SIG-M5 treated with dmso at 0.1 percent for 504 hours (cell line): ENCODE results near the gene KIF7.

ENCODE experiments used
- DNase-seq: peaks from one replicate; lab custom pipeline; 2025; ENCODE audit not compliant: unreplicated experiment; lab: John Stamatoyannopoulos, UW

Gene KIF7

DNA sequence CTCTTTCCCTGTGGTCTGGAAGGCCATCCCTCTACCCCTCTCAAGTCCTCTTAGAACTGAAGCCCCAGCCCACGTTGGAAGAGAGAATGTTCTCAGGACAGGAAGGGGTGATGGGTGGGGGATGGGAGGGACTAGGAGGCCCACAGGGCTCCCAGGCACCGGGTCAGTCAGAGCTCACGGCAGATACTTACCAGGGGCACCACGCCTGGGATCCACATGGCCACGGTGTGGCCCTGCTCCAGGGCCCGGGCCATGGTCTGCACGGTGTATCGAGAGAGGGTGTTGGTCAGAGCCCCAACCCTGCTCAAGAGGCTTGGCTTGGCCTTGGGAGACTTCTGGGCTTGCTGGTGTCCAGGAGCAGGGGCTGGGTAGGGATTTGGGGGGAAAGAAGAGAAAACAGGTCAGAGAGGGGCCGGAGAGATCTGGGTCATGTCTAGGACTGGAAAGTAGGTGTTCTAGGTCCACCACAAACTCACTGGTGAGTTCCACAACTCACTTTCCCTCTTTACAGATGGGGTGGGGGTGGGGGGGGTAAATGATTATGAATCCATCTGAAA, 14.1 kb upstream of the KIF7 start:
- no peak for DNase-seq

DNA sequence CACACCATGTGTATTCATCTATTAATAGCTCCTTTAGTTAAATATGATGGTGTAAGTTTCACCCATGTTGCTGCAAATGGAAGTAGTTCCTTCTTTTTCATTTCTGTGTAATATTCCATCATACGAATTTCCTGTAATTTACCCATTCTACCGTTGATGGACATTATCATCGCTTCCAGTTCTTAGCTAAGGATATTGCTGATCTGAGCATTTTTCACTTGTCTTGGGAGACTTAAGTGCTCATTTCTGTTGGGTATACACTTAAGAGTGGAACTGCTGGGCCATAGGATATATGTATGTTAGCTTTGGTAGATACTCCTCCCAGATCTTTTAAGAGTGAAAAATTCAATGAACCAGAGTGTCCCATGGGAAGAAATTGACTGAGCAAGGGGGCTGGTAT, 12.9 kb upstream of the KIF7 start:
- DNase-seq: no peak

DNA sequence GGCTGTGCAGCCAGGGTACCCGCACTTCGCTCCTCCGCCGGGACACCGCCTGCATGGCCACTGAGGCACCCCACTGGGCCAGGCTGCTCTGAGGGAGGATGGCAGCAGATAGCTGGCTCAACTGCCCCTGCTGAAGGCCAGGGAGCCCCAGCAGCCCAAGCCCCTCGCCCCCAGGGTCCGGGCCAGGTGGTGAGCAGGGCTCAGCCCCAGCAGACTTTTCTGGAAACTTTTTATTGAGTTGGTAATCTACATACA, 12.4 kb upstream of the KIF7 start:
- DNase-seq: no peak

DNA sequence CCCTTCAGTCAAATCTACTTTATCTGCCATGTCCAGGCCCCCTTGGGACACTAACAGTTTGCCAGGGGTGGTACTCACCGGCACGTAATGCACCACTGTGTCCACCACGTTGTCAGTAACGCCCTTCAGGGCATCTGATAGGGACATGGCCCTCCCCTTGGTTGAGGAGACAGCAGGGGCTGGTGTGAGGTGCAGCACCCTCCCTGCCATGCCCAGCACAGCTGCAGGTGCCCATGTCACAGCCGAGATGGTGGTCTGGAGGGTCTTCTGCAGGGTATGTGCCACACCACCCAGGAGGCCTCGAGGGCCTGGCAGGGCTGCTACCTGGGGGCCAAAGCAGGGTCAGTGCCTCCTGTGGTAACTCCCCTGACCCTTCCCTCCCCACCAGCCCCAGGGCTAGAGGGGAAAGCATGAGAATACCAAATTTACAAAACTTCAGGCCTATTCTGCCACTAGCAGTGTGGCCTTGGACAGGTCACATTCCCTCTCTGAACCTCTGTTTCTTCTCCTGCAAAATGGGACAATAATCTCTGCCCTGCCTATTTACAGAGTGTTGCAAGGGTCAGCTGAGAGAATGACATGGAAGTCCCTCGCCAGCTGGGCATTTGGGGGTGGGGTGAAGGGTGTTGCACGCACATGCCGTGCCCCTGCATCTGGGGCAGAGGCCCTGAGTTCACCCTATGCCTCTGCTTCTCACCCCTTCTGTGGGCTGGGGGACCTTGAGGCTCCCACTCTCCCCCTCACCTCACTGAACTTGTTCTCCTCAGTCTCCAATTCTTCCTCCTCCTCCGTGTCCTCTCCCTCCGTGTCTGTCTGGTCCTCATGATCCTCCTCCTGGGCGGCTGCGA, 11.8 kb upstream of the KIF7 start:
- no peak for DNase-seq

DNA sequence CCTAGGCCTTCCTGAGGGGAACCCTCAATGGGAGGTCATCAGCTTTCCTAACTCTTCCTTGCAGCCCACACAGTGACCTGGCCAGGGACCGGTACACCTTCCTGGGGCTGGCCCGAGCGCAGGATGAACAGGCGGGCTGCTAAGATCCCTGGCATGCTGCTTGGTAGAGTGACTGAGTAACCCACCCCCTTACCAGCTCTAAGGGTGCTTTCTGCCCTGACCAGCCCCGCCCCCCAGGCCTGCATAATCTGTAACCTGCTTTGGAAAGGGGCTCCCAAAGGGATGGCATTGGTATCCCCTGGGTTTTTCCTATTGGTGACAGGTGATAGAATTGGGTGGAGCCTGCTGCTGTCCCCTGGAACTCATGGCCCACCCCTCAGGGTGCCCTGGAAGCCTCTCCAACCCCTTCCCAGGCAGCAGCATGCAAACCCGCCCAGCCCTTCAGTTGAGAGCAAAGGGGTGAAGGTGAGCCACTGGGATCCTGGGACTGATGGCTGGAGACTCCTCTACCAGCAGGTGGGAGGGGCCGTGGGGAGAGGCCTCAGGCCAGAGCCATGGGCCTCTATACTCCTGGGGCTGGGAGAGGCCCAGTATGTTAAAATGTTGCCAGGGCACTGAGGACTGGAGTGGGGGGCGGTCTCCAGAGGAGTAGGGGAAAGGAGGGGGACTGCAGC, 11.1 kb upstream of the KIF7 start:
- DNase-seq: no peak

DNA sequence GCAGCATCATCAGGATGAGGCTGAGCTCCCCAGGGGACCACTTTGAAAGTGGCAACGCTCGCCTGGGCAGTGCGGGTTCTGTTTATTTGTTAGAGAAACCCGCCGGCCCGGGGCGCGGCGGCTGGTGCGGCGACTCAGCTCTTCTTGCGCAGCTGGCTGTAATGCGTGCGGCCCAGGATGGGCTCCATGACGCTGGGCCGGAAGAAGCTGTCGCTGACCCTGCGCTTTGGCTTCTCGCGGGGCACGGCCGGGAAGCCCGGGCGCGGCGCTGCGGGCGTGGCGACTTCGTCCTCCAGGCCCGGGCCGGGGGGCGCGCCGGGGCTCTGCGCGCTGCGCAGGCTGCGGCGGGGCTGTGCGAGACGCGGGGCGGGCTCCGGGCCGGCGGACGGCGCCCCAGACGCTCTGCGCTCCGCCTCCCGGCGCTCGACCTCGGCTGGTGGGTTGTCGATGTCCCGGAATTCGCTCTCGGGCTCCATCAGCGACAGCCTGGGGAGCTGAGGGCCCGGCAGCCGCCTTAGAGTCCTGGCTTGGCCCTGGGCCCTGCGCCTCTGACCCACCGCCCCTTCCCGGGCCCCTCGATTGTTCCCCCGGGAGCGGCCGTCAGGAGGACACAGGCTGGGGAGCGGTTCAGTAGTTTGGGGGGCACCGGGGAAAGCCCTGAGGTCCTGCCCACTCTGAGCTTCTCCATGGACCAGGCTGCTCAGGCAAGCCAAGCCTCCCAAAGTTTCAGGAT, 10.3 kb upstream of the KIF7 start:
- no peak for DNase-seq

DNA sequence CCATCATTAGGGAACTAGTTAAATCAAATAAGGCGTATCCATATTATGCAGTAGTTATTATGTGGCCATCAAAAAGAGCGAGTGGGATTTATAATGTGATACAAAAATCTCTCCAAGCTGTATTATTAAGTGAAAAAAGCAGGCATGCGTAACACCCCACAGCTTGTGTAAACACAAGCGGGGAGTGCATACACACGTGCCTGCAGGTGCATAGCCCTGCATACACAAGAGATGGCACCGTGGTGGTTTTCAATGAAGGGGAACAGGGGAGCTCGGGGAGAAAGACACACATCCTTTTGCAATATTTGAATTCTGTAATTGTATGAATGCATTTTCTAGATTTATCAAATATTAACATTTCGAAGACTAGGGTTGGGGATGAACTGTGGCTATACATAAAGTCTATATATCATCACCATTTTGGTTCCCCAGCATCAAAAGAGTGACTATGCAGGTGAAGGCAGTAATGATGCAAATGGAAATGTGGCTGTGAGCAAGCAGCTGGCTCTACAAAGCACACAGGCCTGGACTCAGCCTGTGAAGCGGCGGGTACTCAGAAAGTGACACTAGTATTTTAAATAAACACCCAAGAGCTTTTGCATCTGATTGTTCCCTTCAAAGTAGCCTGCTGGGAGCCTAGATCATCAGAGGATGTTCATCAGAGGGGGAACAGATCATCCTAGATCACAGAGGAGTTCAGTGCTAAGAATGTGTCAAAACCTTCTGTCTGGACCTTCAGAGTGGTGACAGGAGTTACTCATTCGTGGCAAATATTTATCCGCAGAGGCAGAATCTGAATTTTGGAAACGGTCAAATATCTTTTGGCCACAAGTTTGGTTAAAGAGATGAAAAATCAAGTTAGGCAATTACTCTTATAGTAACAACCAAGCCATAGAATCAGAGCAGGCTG, 9.4 kb upstream of the KIF7 start:
- no peak for DNase-seq

DNA sequence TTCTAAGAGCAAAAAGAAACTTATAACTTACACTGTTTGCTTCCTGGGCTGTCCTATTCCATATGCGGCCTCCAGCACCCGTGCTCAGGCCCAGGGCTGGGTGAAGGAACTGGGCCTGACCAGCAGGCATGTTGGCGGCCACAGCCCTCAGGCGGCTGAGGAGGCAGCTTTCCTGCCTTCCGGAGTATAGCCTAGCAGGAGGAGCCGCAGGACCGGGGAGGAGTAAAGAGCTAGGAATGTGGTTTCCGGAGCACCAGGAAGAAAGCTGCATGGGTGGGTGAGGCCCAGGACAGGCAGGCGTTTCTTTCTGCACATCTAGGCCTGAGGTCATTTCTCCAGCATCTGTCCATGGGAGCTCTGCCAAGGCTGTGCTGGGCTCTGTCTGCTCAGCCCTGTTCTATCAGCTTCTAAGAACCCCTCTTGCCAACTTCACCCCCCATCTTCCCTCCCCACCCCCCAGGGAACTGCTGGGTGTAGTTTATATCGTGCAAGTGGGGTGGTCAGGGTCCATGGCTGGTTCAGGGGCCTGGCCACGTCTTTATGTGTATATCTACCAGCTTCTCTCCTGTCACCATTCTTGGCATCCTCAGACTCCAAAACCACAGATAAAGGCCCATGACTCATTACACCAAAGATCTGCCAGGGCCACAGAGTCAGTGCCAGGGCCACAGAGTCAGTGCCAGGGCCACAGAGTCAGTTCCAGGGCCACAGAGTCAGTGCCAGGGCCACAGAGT, 7.8 kb upstream of the KIF7 start:
- DNase-seq: no peak

DNA sequence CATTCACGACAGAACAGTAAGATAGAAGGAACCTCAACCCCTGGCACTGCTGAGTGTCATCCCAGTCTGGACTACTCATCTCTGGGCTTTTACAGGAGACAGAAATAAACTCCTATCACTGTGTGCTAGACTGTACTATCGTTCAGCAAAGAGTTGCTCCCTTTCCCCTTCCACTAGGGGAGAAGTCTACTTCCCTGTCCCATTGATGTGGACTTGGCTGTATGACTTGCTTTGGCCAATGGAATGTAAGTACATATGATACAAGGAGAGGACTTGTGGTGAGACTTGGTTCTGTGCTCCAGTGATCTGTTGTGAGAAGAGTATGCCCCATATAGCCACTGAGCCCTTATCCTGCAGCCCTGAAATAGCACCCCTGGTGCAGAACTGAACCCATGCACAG, 5.3 kb upstream of the KIF7 start:
- no peak for DNase-seq

DNA sequence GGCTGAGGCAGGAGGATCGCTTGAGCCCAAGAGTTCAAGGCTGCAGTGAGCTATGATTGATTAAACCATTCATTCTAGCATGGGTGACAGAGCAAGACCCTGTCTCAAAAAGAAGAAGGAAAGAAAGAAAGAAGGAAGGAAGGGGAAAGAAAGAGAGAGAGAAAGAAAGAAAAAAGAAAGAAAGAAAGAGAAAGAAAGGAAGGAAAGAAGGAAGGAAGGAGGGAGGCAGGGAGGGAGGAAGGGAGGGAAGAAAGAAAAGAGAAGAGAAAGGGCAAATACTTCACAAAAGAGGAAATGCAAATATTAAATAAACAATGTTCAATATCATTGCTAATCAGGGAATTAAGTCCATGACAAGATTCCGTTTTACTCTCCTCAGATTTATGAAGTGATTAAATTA, 4.0 kb upstream of the KIF7 start:
- DNase-seq: no peak

DNA sequence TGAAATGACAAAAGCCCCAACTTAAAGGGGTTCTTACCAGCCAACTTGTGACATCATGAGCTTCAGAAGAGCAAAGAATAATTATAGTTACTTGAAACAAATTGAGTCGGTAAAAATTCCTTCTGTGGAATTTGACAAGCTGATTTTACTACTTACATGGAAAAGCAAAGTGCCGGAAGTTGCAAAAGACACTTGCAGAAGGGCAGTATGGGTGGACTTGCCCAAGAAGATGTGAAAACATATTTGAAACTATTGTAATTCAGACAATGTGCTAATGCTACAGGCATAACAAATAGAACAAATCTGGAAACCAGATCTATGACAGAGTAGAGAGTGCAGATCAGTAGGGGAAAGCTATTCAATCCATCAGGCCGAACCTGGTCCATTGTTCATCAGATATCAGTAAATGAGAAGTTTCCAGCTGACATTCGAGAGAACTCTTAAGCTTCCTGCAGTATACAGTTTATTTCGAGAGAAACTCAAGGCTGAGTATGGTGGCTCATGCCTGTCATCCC, 2.5 kb upstream of the KIF7 start:
- DNase-seq: no peak

DNA sequence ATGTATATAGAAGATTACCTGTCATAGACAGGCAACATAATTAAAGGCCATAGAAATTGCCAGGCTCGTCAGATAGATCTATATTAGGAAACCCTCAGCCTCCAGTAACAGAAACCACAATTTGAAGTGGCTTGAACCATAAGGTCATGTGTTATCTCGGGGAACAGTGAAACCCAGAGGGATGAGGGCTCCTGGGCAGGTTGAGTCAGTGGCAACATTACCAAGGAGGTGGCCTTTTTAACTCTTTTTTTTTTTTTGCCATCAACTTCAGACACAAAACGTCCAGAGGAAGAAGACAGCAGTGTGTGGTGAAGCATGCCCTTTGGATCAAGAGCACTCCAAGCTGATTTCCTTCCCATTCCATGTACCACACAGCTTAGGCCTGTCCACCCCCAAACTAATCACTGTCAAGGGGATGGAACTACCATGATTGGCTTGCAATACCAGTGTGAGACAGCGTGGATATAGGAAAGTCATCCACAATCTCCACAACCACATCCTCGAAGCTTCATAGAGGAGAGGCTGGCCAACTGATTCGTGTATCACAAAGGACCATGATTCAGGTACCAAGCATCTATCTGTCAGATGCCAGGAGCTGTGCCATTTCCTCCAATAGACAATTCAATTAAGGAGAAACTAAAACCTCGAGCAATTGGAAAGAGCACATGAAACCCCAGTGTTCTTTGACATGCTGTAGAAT, 999 bp upstream of the KIF7 start:
- DNase-seq: no peak

DNA sequence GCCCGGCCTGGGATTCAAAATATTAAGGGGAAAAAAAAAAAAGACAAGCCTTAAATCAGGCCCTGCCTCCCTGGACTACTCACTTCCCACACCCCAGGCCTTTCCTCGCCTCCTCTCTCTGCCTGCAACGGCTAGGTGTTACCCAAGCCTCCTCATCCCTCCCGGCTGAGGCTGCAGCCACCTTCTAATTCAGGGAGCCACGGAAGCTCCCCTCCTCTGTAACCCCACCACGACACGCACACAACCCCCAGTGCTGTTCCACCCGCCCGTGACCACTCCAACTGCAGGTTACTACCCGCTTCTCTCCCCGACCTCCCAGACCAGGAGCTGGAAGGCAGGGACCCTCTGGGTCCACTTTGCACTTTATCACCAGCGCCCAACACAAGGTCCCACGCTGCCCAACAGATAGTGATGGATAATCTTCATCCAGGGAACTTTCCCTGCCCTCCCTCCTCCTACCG, 936 bp downstream of the KIF7 start:
- no peak for DNase-seq

DNA sequence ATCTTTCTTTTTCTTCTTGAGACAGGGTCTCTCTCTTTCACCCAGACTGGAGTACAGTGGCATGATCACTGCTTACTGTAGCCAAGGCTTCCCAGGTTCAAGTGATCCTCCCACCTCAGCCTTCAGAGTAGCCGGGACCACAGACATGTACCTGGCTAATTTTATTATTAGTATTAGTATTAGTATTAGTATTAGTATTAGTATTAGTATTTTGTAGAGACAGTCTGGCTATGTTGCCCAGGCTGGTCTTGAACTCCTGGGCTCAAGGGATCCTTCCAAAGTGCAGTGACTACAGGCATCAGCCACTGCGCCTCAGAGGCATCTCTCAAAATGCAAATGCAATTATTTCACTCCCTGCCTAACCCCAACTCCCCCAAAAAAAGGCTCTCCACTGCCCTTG, 1.7 kb downstream of the KIF7 start:
- no peak for DNase-seq

DNA sequence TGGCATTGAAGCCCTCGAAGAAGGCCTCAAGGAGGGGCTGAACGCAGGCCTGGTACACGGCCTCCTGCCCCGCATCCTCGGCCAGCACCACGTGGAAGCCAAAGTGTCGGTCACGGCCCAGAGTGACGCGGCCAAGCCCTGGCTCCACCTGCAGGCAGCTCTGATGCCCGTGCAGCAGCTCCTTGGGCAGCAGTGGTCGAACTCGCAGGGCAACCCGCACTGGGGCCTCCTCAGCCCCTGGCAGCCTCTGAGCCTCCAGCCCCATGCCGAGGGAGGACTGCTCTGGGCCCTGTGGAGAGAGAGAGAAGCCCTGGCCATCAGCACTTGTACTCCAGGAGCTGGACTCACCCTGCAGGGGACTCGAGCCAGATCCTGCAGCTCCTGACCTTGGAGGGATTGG, 2.6 kb downstream of the KIF7 start:
- no peak for DNase-seq

DNA sequence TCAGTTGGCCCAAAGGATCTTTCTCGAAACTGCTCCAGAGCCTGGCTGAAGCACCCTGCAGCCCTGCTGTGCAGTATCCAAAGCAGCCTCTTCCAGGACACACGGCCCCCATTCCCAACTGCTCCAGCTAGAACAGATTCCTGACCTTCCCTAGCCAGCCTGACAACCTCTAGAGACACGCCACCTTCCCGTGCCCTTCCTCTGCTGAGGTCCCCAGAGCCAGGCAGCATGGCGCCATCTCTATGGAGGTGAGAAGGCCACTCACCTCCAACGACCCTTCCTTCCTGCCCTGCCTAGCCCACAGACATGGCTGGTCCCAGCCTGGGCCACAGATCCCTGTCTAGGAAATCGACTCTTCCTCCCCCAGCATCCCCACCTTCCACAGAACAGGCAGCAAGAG, 3.1 kb downstream of the KIF7 start:
- DNase-seq: no peak

DNA sequence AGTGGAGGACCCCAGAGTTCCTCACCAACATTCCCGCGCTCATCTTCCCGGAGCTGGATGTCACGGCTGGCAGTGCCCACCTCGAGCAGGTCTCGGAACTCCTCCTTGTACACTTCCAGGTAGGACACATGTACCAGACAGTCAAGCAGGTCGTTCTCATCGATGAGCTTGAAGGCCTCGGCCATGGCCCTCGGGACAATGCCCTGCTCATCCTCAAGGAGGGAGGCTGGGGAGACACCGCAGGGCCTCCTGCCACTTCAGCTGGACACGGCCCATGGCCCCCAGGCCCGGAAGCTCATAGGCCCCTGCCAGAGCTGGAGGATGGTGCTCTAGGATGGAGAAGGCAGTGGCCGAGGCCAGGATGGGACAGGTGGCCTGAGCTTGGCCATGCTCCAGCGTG, 5.6 kb downstream of the KIF7 start:
- DNase-seq: no peak

DNA sequence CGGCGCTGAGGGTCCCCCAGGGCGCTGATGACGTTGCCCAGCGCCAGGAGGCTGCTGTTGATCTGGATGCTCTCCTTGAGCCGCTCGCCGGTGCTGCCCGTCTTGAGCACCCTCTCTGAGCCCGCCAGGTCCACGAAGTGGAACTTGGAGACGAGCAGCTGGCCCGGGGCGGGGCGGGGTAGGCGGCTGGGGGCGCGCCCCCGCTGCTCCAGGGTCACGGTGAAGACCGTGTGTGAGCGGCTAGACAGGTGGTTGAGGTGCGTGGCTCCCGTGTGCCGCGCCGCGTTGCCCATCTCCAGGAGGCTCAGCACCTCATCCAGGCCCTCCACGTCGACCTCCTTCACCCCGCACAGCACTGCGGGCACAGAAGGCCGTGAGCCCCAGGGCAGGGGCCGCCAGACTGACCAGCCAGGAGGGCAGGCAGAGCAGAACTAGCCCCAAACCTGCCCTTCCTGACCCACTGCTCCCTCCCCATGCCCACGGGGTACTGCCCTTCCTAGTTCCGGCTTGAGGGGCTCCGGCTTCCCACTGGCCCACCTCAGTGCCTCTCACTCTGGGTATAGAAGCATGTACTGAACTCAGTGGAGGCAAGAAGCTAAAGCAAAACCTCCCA, 6.1 kb downstream of the KIF7 start:
- no peak for DNase-seq
